H1 (cell line): ENCODE results near the gene STX11. TPM values are rescaled to one million over a fixed set of nuclear protein-coding genes. Genes with fewer than 3 reads are reported as not detected.

Experiments used
- CTCF ChIA-PET: fragments of 300-600 bp; sonication (Branson Sonifier 250); formaldehyde crosslinking; loops from one replicate; lab custom pipeline; 2021; ENCODE audit not compliant: partially characterized antibody; lab: Charles Lee
- POLR2A ChIA-PET: fragments of 300-600 bp; sonication (Branson Sonifier 250); formaldehyde crosslinking; loops from one replicate; lab custom pipeline; 2021; ENCODE audit warnings: inconsistent platforms; ENCODE audit not compliant: partially characterized antibody; lab: Charles Lee
- DNase-seq, 2 experiments: peaks; one replicate each; pipeline versions ENCODE4 v3.0.0 to v3.0.0-alpha.2; 2010 to 2022; ENCODE audit warnings: low spot score in 2 of 2, low read depth in 1 of 2, mixed read lengths in 1 of 2
- FAIRE-seq: peaks from 2 replicates; lab custom pipeline; 2011; peaks lifted over from hg19 to GRCh38; lab: Jason Lieb, UNC
- H2AFZ ChIP-seq: 2 replicates; pipeline ENCODE4 v1.8.1; 2012; ENCODE audit warnings: low read length, inconsistent platforms
- H2AK5ac ChIP-seq: 2 replicates; pipeline ENCODE4 v1.6.1; 2013; ENCODE audit warnings: low read depth, low read length
- H2BK120ac ChIP-seq: replicated peaks from 2 replicates; pipeline ENCODE3; 2013; ENCODE audit warnings: low read depth, low read length, inconsistent platforms
- H2BK12ac ChIP-seq: 2 replicates; pipeline ENCODE4 v1.6.1; 2013; ENCODE audit warnings: low read depth, low read length
- H2BK15ac ChIP-seq: 2 replicates; pipeline ENCODE4 v1.6.1; 2013; ENCODE audit warnings: low read length
- H2BK20ac ChIP-seq: 2 replicates; pipeline ENCODE4 v1.6.1; 2013; ENCODE audit warnings: low read length
- H2BK5ac ChIP-seq: 2 replicates; pipeline ENCODE4 v1.6.1; 2013; ENCODE audit warnings: low read depth, low read length
- H3K14ac ChIP-seq: 2 replicates; pipeline ENCODE4 v1.6.1; 2013; ENCODE audit warnings: inconsistent platforms; ENCODE audit not compliant: insufficient read length
- H3K18ac ChIP-seq: 2 replicates; pipeline ENCODE4 v1.6.1; 2013; ENCODE audit warnings: low read length; ENCODE audit errors: extremely low read depth
- H3K23ac ChIP-seq: 2 replicates; pipeline ENCODE4 v1.6.1; 2013; ENCODE audit warnings: inconsistent platforms; ENCODE audit not compliant: insufficient read length
- H3K23me2 ChIP-seq: 2 replicates; pipeline ENCODE4 v1.6.1; 2013; ENCODE audit warnings: low read depth, low read length
- H3K27ac ChIP-seq: 2 replicates; pipeline ENCODE4 v1.6.1; 2011; ENCODE audit warnings: low read depth, low read length, inconsistent platforms
- H3K27me3 ChIP-seq, 4 experiments: replicated peaks in 1 of 4; 1 replicate in 1 of 4; 2 replicates in 3 of 4; pipeline versions ENCODE4 v1.6.1 to v1.8.1; 2011 to 2013; ENCODE audit warnings: low read length in 3 of 4, mild to moderate bottlenecking in 3 of 4, inconsistent platforms in 2 of 4, mixed read lengths in 2 of 4, moderate library complexity in 1 of 4; ENCODE audit not compliant: control insufficient read depth in 3 of 4, insufficient read depth in 3 of 4; ENCODE audit errors: extremely low read depth in 1 of 4
- H3K36me3 ChIP-seq, 4 experiments: 2 replicates each; pipeline versions ENCODE4 v1.6.1 to v1.8.1; 2011 to 2013; ENCODE audit warnings: mild to moderate bottlenecking in 4 of 4, low read length in 3 of 4, moderate library complexity in 2 of 4, control low read depth in 1 of 4, inconsistent platforms in 1 of 4; ENCODE audit not compliant: insufficient read depth in 4 of 4, control insufficient read depth in 2 of 4
- H3K4ac ChIP-seq: replicated peaks from 2 replicates; pipeline ENCODE3; 2013; ENCODE audit warnings: low read length, low read depth, mixed read lengths, inconsistent platforms; ENCODE audit not compliant: insufficient read length
- H3K4me1 ChIP-seq, 4 experiments: replicated peaks in 1 of 4; 1 replicate in 1 of 4; 2 replicates in 3 of 4; pipeline versions ENCODE4 v1.6.1 to v1.8.1; 2011 to 2013; ENCODE audit warnings: low read length in 3 of 4, inconsistent platforms in 2 of 4, mixed read lengths in 1 of 4; ENCODE audit not compliant: insufficient read depth in 4 of 4, control insufficient read depth in 3 of 4
- H3K4me2 ChIP-seq, 2 experiments: 2 replicates each; pipeline versions ENCODE4 v1.6.1 to v1.8.1; 2011 to 2013; ENCODE audit warnings: low read depth in 2 of 2, low read length in 2 of 2, control low read depth in 1 of 2, inconsistent platforms in 1 of 2, mild to moderate bottlenecking in 1 of 2; ENCODE audit not compliant: insufficient read depth in 1 of 2
- H3K4me3 ChIP-seq, 4 experiments: fragments of 200-600, 300-600 bp in 1 of 4; sonication (generic), shearing (Covaris generic), sonication (Bioruptor Twin) in 1 of 4; 2 replicates each; pipeline versions ENCODE4 v1.5.1 to v1.8.1; 2011 to 2016; ENCODE audit warnings: low read length in 4 of 4, low read depth in 3 of 4, control low read depth in 2 of 4, inconsistent platforms in 2 of 4, mild to moderate bottlenecking in 2 of 4, mixed read lengths in 1 of 4, moderate library complexity in 1 of 4; ENCODE audit not compliant: insufficient read depth in 2 of 4; ENCODE audit errors: extremely low read depth in 1 of 4
- H3K56ac ChIP-seq: replicated peaks from 2 replicates; pipeline ENCODE3; 2013; ENCODE audit warnings: low read depth, mild to moderate bottlenecking, mixed read lengths, low read length, inconsistent platforms; ENCODE audit not compliant: insufficient read length
- H3K79me1 ChIP-seq: 2 replicates; pipeline ENCODE4 v1.6.1; 2013; ENCODE audit warnings: low read depth, low read length, control low read depth
- H3K79me2 ChIP-seq, 2 experiments: 2 replicates each; pipeline versions ENCODE4 v1.6.1 to v1.8.1; 2012 to 2013; ENCODE audit warnings: low read length in 2 of 2, mild to moderate bottlenecking in 2 of 2, inconsistent platforms in 1 of 2; ENCODE audit not compliant: insufficient read depth in 2 of 2, control insufficient read depth in 1 of 2
- H3K9ac ChIP-seq, 4 experiments: replicated peaks in 1 of 4; 1 replicate in 1 of 4; 2 replicates in 3 of 4; pipeline versions ENCODE4 v1.6.1 to v1.8.1; 2011 to 2013; ENCODE audit warnings: low read depth in 3 of 4, low read length in 3 of 4, control low read depth in 2 of 4, mild to moderate bottlenecking in 2 of 4, moderate library complexity in 2 of 4, inconsistent platforms in 1 of 4; ENCODE audit errors: extremely low read depth in 1 of 4
- H3K9me3 ChIP-seq, 2 experiments: 2 replicates each; pipeline versions ENCODE4 v1.6.1 to v1.8.1; 2012 to 2013; ENCODE audit warnings: mild to moderate bottlenecking in 2 of 2, moderate library complexity in 2 of 2, control low read depth in 1 of 2, inconsistent platforms in 1 of 2, low read depth in 1 of 2, low read length in 1 of 2, mixed read lengths in 1 of 2; ENCODE audit not compliant: insufficient read depth in 2 of 2
- H4K20me1 ChIP-seq, 2 experiments: replicated peaks in 1 of 2; 2 replicates each; pipeline versions ENCODE3 to v1.8.1; 2011 to 2013; ENCODE audit warnings: inconsistent platforms in 2 of 2, low read length in 2 of 2, mild to moderate bottlenecking in 1 of 2; ENCODE audit not compliant: insufficient read depth in 2 of 2, control insufficient read depth in 1 of 2
- H4K5ac ChIP-seq: 2 replicates; pipeline ENCODE4 v1.6.1; 2013; ENCODE audit warnings: low read length, low read depth, mixed read lengths, inconsistent platforms; ENCODE audit not compliant: insufficient read length
- H4K8ac ChIP-seq: 2 replicates; pipeline ENCODE4 v1.8.0; 2013; ENCODE audit warnings: mild to moderate bottlenecking, moderate library complexity, low read length, inconsistent platforms; ENCODE audit not compliant: insufficient read depth; ENCODE audit errors: extremely low read depth
- H4K91ac ChIP-seq: replicated peaks from 2 replicates; pipeline ENCODE3; 2013; ENCODE audit warnings: low read length, mixed read lengths, inconsistent platforms; ENCODE audit not compliant: insufficient read length
- RXRA ChIP-seq: IDR thresholded peaks from 2 replicates; pipeline ENCODE4 v1.6.1; 2011; ENCODE audit warnings: low read depth, mild to moderate bottlenecking, low read length, moderate library complexity; ENCODE audit not compliant: insufficient read depth
- SRF ChIP-seq: IDR thresholded peaks from 2 replicates; pipeline ENCODE4 v1.6.1; 2011; ENCODE audit warnings: mild to moderate bottlenecking, low read depth, low read length, moderate library complexity
- SUZ12 ChIP-seq: fragments of 200-600 bp; sonication (generic); IDR thresholded peaks from 2 replicates; pipeline ENCODE4 v1.6.1; 2012; ENCODE audit warnings: mild to moderate bottlenecking, inconsistent platforms, low read length, moderate library complexity, mixed read lengths
- WGBS, 2 experiments: shearing (Covaris generic) in 1 of 2; methylation state at CpG; one replicate each; pipeline versions ENCODE4 v1.1.6 to v1.1.7; 2013 to 2015; ENCODE audit warnings: low lambda C conversion rate in 2 of 2, mixed read lengths in 2 of 2, inconsistent platforms in 1 of 2, low coverage in 1 of 2, missing lambda C conversion rate in 1 of 2; ENCODE audit not compliant: insufficient replicate concordance in 2 of 2, insufficient coverage in 1 of 2, insufficient read length in 1 of 2; ENCODE audit errors: extremely low coverage in 1 of 2, missing lambda C conversion rate in 1 of 2; 5-methylcytosine and 5-hydroxymethylcytosine counted together
- polyA plus RNA-seq, 7 experiments: library from polyadenylated mRNA; depleted of rRNA in 3 of 7; stranded (reverse) in 5 of 7; unstranded in 2 of 7; fragments of >200 nt in 5 of 7; fragments of 200-250 nt in 2 of 7; gene quantifications; 1 replicate in 5 of 7; 2 replicates in 1 of 7; 4 replicates in 1 of 7; pipeline versions ENCODE4 v1.2.1 to v1.2.3, GENCODE V29; 2011 to 2013; ENCODE audit warnings: missing spikeins in 2 of 7, mixed read lengths in 2 of 7
- total RNA-seq: library from RNA; stranded (reverse); fragmentation: NEBNext Ultra II Directional; extraction: Animal tissue kit (Norgen Biotek cat#: 25700); gene quantifications from 2 replicates; pipeline ENCODE4 v1.2.1, GENCODE V29; 2021

The STX11 gene
- total and polyA plus RNA-seq, 2 of the 8 experiments (the other 6 are each of a cell fraction or from before 2014, with no cell fraction given): 0.15 to 0.34 TPM

DNA sequence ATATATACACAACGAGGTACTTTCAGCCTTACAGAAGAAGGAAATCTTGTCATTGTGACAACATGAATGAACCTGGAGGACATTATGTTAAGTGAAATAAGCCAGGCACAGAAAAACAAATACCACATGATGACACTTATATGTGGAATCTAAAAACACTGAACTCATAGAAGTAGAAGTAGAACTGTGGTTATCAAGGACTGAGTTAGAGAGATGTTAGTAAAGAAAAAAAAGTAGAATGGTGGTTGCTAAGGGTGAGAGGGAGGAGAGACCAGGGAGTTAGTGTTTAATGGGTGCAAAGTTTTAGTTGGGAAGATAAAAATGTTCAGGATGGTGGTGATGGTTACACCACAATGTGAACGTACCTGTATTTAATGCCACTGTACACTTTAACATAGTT lies 4.8 kb upstream of the STX11 start:
- CTCF ChIA-PET: interaction anchor here (1.5 kb wide), 1 partner anchor 74 kb away, joined by 5 read pairs; no protein-coding TSS in a partner anchor
- no peak for FAIRE-seq
- TF ChIP-seq RXRA: no peak
- TF ChIP-seq SUZ12: no peak
- no peak for TF ChIP-seq SRF

More for the DNA sequence above, 4.8 kb upstream of the STX11 start:
- Histone ChIP-seq H2AFZ (no peak overlapping the region), H3K9me3 (no peaks in the 10 kb centered on the region), H3K14ac (no peak overlapping the region), H3K4me3 (no peak overlapping the region), H3K36me3 (no peaks in the 10 kb centered on the region), H3K23me2 (peaks cover 6% of the 10 kb centered on the region; the same call in 1 of the 2 replicates), H4K8ac (no peak overlapping the region), H3K27ac (no peak overlapping the region), H3K4me2 (no peak overlapping the region), H2BK20ac (no peak overlapping the region), H3K4ac (no peak overlapping the region), H2AK5ac (no peak overlapping the region), H3K79me1 (no peaks in the 10 kb centered on the region), H2BK5ac (no peak overlapping the region), H3K79me2 (no peaks in the 10 kb centered on the region), H4K5ac (no peak overlapping the region), H3K56ac (no peak overlapping the region), H2BK12ac (no peak overlapping the region), H2BK15ac (no peak overlapping the region), H3K23ac (no peak overlapping the region), H3K4me1 (no peaks in the 10 kb centered on the region; a peak in 1 of 7 replicates), H3K27me3 (peaks cover 1 to 19% (median 13%) of the 10 kb centered on the region in 4 experiments), H3K9ac (no peak overlapping the region), H4K91ac (no peak overlapping the region), H3K18ac (no peak overlapping the region), H4K20me1 (no peaks in the 10 kb centered on the region), H2BK120ac (no peak overlapping the region)
- WGBS, 2 experiments: 90% methylated on average over 2 of the region's 2 CpGs; no CpG with 5 or more reads in 1 of the 2 experiments
- POLR2A ChIA-PET: no interaction called here
- no peak for DNase-seq
